Left hindlimb (tissue), 1 donor: ENCODE results near the gene HESX1.

ENCODE experiments used
- DNase-seq: peaks from one replicate; pipeline ENCODE4 v3.0.0-alpha.2; 2018

The HESX1 gene

DNA sequence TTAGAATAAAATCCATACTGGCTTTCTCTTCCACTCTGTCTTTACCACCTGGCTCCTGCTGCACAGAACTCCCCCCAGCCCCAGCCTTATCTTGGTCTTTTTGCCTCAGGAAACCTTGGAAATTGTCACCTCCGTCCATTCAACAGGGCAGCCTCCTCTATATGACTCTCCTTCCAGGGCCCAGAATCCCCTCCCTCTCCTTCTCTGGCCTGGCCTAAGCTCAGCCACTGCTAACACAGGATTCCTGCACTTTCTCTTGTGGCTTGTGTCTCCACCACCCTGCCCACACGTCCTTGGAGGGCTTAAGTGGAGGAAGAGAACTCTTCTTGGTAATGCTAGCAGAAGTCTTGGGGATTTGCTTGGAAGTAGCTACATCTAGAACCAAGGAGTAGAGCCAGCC is 33.1 kb downstream of the HESX1 start:
- DNase-seq, result no peak

DNA sequence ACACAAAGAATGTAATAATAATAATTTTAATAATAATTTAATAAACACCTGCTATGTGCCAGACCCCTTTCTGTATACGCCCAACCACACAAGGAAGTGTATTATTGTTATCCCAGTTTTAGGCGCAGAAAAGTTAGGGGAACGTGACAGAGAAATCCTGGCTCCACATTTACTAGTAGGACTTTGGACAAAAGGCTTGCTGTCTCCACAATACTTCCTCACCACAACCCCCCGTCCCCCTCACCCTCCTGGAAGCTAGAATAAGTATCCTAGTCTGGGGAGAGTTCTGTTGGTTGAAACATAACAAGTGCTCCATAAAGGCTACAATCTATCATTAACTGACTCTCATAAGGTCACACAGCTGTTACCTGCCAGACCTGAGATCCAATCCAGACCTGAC is 34.1 kb downstream of the HESX1 start:
- DNase-seq, result no peak

DNA sequence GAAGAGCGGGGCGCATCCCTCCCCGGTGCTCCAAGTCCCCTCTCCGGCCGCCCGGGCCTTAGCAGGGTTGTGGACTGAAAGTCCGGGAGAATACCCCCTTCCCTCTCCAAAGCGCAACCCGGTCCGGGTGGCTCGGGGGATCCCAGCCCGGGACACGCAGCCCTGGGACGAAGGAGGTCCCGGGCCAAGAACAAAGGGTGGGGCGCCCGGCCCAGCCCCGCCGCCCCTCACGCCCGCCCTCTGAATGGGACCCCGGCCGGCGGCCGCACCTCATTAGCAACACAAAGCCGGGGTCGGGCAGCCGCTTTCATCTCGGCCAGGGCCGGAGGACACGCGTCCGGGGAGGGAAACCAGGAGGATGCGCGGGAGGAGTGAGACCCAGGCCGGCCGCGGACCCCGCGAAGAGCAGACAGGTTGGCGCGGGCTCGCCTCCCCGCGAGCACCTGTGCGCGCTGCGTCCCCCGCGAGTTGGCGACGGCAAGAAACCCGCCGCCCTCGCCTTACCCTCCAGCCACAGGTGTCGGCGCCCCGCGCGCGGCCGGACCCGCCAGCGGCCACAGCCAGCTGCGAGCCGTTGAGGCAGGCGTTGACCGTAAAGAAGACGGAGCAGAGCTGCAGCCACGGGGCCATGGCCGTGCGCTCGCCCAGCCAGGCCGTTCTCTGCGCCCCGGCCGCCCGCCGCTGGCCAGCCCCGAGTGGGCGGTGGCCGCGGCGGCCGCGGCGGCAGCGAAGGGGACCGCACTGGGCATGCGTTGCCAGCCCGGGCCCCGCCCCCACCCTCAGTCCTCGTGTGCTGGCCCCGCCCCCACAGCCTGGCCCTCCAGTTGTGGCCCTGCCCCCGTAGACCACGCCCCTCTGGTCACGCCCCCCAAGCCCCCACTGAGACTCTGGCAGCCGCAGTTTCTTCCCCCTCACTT is 34.9 kb downstream of the HESX1 start, which contains the start of gene IL17RD:
TSS of gene IL17RD (minus strand) at position 697 of the 917 bp plus-strand sequence. CDS start at position 630, 67 bp downstream.
- peak; percentile 93 for DNase-seq

DNA sequence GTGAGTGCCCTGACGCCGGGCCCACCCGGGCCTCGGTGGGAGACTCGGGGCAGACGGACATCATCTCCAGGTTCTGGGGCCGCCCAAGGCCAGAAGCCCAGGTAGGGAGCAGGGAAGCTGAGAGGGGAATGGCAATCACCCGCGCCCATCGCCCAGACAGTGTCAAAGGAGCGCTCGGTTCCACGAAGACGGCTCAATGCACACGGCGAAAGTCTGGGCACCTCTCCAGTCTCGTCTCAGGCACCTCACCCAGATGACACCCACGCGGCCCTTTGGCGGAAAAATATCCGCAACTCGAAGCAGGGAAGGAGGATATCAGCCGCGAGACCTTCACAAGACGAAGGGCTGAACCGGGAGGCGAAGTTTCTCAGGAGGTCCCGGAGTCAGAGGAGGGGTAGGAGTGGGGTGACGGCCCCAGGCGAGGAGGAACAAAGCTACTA is 35.5 kb downstream of the HESX1 start:
- no peak for DNase-seq

DNA sequence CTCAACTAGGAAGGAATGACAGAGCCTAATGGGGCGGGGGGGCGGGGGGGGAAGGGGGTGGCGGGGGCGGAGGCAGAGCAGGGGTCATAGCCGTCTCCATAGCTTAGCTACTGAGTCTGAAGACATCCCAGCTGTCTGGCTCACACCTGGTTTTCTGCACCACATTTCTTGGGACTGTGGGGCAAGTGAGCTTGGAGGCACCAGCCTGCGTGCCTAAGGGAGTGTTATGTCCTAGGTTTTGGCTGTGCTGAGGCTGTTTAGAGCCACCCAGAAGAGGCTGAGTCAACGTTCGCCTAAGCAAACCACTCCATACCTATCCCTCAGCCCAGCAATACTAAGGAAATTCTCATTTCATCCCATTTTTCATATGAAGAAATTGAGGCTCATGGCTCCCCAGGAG is 36.0 kb downstream of the HESX1 start:
- DNase-seq, result no peak

DNA sequence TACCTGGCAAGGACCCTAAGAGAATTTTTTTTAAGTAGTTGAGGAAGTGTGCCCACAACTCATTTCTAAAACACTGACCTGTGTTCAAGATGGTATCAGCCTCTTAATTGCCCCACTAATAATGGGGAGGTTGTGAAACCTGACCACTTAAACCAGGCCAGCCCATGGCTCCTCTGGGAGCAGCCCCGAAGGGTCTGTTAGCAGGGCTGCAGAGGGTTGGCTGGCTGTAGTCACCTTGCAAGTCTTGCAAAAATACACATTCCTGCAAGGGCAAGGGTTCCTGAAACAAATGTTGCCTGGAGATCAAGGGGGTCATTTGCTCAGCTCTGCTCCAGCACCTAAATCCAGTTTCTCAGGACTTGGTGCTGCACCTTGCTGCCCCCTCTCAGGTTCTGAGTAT is 37.9 kb downstream of the HESX1 start:
- no peak for DNase-seq

DNA sequence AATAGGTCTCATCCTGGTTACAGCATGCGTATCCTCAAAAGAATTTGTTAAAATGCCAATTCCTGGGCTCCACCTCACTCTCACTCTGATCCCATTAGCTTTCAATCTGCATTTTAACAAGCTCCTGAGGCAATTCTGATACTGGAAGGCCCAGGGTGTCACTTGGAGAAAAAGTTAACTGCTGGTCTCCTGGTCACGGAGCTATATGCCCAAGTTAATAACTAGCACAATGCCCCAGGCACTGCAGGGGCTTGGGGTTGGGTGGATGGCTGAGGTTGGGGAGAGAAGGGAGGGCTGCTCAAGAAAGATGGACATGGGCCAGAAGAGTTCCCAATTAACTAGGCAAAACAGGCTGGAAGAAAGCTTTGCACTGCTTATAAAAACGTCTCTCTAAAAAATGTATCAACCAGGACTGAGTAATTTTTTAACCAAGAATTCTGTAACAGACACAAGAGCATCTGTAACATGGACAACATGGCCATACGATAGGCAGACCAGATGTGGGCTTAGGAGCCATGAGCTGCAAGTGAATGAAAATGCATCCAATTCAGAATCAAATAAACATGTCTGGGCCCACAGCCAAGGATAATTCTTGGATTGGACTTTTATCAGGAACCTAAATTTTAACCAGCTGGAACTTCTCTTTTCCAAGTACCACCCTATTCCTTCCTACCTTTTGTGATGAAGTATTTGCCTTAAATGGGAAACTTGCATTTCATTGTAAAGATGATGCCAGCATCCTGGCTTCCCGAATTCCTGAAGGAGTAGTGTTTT is 38.8 kb downstream of the HESX1 start:
- no peak for DNase-seq

DNA sequence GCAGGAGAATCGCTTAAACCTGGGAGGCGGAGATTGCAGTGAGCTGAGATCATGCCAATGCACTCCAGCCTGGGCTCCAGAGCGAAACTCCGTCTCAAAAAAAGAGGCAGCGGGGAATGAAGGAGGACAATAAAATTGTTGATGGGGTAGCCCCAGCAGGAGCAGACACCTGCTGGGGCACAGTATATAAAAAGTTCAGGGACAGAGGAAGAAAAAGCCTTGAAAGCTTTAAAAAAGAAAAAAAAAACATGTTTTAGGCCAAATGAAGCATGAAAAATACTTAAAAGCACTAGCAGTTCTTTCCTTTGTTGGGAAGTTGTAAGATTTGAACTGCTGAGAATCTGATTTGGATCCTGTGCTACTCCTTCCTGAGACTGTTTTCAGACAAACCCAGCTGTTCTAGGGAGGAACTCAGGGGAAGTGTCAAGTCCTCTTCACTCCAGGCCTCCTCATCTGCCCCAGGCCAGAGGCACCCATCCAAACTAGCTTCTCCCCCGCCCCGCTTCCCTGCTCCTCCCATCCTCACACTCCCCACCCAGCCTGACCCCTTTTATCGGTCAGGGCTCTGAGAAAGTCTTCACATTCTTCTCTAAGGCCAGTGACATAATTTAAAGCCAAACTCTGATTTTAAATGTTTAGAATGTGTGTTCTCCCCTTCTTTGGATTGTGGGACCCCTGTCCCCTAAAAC is 39.6 kb downstream of the HESX1 start:
- peak; percentile 83 for DNase-seq

DNA sequence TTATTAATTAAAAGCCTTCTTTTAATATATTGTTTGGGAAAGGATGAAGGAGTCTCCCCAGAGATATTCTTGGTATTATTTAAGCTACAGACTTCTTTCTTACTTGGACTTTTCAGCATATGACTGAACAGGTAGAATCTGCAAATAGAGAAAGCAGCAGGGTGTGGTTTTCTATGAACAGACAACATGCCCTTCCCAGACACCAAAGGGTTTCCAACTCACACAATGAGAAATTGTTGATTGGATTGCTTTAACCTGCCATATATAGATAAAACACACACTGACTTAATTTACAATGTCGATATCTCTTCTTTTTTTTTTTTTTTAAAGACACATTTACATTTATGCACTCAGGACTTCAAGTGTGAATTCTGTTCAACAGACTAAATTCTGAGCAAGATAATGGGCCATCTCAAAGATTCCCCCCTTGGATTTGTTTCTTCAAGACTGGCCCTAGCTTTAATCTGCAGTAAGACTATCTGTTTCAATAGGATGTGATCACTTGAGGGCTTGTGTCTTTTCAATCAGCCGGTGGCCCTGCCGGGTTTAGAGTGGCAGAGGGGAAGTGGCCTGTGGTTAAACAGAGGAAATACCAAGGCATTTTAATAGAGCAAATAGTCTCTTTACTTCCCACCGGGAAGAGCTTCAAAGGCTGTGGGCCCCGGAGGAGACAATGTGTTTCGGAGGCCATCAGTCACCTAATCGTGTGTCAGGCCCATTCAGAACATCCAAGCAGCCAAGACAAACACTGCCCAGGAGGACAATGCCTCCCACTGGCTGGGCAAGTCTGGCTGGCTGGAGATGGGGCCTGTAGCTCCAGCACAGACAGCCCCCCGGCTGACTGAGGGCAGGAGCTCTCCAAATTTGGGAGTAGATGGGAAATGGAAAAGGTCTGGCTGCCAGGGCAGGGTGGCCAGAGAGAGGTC is 40.7 kb downstream of the HESX1 start:
- no peak for DNase-seq

DNA sequence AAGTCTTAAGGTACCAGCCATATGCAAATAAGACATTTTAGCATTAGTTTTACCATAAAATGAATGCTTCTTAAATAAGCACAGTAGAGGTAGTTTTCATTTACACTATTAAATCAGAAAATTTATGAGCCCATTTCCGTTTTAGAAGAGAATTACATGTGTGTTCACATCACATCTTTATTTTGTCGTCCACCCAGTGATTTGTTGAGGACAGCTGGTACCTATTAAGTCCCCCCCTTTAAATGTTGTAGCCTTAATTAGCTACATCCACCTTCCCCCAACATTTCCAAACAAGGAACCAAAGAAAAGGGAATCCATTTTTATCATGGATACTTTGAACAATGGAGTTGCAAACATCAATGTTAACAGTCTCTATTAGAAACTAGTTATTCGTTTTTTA is 41.5 kb downstream of the HESX1 start:
- no peak for DNase-seq

DNA sequence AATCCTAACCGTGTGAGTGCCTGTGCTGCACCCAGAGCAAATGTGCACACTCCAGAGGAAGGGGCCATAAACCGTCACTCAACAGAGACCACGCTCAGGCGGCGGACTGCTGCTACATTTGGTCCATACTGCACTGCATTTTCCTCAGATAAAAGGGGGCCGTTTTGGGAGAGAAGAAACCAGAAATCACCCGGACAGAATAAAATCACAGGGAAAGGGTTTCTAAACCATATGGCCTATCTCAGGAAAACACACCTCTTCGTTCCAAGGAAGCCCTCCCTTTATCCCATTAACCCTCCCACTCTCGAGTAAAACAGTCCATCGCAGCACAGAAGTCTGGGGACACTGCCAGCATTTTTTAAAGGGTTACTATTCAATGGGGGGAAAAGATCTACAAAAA is 42.2 kb downstream of the HESX1 start:
- DNase-seq, result no peak

DNA sequence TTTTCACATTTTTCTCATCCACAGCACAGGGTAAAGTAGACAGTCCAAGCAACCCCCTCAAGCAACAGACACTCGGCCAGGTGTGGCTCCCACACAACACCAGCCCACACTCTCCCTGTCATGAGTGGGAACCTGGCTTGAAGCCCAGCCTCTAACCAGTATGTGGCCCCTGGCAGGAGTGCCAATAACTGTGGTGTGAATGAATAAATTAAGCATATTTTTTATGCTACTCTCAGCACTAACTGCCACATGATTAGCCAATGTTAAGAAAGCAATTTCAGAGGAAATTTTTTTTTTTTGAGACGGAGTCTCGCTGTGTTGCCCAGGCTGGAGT is 44.5 kb downstream of the HESX1 start:
- DNase-seq, result no peak

DNA sequence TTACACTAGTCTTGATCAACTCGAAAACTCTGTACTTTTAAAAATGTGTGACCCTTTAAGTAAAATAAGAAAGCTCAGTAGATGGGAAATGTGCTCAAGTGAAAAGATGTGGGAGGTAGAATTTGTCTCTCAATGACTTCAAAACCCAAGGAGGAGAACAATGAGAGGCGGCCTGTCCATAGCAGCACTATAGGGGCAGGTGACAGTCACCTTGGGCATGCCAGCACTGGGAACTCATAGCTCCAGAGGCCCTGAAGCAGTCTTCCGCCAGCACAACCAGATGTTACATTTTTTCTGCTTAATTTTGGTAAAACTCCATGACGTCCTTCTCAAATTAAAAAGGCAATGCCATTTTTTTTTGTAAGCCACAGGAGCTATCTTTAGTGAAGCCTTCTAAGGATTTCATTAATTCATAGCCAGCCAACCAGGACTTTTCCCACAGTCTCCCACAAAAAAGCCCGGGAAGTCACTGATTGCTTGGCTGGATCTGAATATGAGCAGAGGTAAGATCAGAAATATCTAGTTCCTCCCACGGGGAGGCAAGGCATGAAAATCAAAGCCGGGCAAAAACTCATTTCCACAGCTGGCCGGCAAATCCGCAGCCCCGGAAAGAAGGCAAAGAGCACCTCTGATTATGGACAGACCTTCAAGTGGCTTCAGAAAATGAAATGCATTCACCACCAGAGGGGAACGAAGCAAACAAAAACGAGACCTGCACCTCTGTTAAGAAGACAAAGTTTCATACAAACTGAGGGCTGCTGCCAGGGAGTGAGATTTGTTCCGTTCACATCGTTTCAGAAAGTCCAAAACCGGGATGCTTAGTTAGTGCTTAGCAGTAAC is 45.1 kb downstream of the HESX1 start:
- DNase-seq, result no peak

DNA sequence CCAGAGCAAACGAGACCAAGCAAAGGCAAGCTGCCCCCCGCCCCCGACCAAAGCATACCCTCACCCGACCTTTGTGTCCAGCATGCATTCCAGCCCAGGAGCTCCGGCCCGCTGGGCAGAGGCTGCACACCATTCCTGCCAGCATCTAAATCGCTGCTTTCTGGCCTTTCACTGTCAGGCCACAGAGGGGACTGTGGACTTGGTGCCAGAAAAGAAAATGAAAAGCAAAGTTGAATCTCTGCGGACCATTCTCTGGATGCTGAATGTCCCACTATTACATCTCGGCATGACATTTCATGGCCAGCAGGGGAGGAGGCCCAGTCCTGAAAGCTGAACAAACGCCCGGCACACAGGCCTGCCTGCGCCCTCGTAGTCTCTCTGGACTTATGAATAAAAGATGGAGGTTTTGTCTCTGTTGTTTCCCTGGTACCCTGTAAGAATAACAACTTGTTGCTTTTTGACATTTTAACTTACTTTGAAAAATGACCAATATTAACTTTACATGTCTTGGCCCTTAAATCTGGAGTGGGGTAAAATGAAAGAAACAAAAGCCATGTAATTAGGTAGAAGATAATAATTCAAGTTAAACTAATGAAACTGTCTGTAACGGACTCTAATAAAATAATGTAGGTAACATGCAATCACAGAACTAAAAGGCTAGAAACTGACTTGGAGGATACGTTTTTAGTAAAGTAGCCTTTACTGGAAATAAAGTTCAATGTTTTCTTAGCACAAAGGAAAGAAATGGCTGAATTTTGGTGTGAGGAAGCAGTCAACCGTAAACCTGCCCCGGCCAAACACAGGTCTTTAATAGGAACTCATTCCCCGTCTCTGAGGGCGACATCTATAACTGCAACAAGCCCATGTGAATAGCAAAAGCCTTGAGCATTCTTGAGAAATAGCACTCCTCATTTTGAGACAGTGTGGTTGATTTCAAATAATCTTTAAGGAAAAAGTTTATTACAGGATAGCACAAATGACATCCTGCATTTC is 47.3 kb downstream of the HESX1 start:
- DNase-seq, result no peak

DNA sequence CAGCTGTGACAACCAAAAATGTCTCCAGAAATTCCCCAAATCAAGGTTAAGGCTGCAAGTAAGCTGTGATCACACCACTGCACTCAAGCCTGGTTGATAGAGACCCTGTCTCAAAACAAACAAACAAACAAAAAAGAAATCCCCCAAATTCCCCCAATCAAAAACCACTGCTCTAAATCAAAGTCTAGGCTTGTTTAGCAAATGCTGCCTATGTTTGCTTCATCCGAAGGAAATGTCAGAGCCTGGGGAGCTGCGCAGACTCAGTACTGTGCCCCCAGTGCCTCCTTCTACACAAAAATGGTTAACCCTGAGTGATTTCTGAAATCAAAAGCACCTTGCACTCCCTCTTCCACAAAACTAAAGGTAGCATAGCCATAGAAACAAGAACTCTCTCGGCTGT is 48.0 kb downstream of the HESX1 start:
- DNase-seq, result no peak

DNA sequence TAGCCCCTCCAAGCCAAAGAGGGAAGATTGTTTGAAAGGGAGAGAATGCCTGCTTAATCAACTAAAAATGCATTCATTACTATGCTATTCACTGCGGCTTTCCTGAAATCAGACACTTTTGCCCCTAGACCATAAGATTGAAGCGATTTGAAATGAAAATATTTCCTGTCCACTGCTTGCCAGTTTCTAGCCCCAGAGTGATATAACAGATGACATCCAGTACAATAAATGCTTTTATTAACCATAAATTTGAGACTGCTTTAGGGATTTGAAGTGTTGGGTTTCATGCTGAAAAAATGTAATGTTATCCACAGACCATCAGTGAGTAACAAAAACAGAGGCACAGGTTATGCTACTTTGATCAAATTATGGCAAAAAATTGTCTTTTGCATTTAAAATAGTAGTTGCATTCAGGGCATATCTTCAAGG is 48.7 kb downstream of the HESX1 start:
- DNase-seq, result no peak

DNA sequence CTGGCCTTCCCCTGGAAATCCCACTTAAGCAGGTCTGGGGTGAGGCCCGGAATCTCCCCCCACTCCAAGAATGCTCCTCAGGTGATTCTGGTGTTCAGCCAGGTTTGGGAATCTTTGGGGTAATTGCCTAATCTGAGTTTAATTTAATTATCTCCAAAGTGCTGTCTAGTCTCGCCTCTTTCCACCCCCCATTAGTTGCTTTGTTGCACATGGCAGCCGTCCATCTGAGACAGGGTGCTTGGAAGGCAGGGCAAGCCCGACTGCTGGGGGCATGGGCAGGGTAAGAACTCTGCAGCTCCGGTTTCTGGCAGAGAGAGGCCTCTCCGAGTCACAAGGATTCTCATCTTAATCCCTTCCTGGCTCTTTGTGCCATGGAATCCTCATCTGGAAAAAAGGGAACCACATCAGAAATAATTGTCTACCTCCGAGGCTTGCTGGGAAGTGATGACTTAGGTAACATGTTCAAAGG is 49.6 kb downstream of the HESX1 start:
- DNase-seq, result peak; percentile 69
